HG03575 (cell line): ENCODE results near the gene PRPF8.

Experiments
- ATAC-seq: cut with Tn5 transposase; IDR thresholded peaks from one replicate; pipeline ENCODE4 v1.9.1; 2021; ENCODE audit not compliant: unreplicated experiment, insufficient number of reproducible peaks, low FRiP score; ENCODE audit errors: extremely low read depth

PRPF8 gene

DNA sequence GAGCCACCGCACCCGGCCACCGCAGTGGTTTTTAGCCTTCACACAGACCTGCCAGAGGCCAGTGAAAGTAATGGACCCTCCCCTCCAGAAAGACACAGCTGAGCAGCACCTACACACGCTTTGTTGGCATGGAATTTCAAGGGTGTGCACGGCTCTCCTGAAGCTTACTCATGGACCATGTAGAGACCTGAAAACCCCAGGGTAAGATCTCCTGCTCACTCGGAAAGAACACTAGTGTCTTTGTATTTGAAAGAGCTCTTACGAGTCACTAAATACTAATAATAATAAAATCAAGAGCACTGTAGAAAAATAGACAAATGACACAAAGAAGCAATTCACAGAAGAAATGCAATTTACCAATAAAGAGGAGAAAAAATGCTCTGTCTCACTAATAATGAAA lies 76.0 kb downstream of the PRPF8 start:
- no peak for ATAC-seq

DNA sequence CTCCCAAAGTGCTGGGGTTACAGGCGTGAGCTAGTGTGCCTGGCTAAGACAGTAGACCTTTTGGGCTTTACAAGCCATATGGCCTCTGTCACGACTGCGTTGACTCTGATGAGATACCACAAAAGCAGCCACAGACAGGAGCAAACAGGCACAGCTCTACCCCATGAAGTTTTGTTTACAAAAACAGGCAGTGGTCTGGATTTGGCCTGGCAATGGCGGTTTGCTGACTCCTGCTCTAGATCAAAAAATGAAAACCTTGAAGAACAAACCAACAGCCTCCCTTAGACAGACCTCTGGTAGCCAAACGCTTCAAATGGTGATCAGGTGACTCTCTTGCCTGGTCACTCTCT lies 76.7 kb downstream of the PRPF8 start:
- ATAC-seq = no peak

DNA sequence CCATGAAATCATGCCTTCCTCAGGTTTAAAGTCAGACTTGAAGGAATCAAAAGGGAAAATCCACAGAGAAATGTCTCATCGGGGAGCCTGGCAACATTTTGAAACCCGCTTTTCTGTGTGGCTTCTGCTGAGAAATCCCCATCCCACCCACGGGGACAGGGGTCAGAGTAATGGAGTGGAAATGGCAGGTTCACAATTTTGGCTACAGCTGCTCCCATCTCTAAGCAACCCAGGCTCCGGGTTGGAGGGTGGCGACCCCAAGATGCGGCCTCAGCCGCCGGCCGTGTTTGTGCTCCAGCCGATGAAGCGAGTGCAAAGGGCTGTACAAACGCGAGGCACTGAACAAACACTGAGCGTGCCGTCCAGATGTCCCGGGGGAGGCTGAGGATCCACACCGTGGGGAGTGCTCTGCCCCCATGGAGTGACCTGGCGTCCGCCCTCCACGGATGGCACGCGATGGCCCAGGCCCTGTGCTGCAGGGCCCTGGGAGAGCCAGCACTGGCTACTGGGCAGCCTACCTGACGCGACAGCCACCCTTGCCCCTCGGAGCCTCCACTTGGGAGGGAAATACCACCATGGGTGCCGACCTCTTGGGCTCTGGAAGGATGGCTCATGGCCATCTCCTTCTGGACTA lies 78.2 kb downstream of the PRPF8 start:
- no peak for ATAC-seq

DNA sequence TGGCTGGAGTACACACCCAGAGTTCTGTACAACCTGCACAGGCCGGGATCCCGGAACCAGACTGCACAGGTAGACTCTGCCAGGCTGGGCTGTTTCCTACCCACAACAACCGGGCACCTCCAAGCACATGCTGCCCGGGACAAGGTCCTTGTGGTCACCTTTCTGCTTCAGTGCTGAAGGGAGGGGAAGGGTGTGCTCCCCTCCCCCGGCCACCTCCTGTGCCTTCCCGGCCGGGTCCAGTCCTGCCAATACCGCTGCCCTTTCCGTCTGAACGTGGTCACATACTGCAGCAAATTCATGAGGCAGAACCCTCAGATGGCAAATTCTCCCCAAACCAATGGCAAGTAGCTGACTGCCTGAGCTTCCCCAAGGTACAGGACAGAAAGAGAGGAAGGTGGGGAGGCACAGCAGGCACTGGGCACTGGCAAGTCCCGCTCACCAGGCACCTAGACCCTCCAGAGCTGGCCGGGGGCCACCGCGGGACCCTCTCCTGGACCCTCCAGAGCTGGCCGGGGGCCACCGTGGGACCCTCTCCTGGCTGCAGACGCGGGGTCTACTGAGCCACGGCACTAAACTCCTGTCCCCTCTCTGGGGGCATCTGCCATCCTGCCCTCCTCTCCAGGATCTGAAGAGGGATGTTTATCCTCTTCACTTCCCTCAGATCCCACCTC lies 78.9 kb downstream of the PRPF8 start:
- ATAC-seq = no peak

DNA sequence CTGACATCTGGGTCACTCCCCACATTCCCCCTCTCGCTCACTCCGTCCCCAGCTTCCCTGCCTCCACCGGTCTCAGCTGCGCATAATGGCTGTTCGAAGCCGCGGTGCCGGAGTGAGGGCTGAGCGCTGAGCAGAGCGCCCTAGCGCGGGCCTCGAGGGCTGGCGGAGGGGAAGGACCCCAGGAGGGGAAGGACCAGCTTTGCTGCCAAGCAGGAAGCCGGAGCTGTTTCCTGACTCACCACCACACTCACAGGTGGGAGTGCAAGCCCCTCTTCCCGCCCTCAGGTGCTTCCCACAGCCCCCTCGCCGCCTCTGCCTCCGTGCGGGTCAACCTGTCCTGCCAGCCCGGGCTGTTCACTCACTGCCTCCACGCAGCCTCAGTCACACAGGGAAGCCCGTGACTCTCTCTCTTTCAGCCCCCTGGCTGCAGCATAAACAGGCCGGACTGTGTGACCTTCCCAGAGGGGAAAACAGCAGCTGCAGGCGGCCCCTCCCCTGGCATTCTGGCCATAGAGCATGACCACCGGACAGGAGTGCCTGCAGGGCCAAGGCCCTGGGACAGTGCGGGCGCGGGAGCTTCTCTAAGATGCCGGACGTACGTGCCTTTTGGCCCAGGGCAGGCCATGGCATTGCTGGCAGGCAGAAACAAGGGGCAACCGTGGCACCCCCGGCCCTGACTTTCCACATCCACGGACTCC lies 79.7 kb downstream of the PRPF8 start:
- ATAC-seq = no peak

DNA sequence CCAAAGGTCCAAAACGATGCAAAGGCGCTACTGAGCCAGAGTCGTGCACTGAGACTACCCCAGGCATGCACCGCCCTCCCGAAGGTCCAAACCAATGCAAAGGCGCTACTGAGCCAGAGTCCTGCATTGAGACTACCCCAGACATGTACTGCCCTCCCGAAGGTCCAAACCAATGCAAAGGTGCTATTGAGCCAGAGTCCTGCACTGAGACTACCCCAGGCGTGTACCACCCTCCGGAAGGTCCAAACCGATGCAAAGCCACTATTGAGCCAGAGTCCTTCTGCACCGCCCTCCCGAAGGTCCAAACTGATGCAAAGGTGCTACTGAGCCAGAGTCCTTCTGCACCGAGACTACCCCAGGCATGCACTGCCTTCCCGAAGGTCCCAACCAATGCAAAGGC lies 83.1 kb downstream of the PRPF8 start:
- no peak for ATAC-seq
